ENCODE data around the gene DOCK9. TPM values are rescaled to one million over a fixed set of nuclear protein-coding genes. Genes with fewer than 3 reads are reported as not detected.
A peak's percentile ranks its signal among the peaks of the same experiment; 100 is the strongest.

The DOCK9 gene
- total RNA-seq, 1 donor from 2014 or later: 339 TPM

DNA sequence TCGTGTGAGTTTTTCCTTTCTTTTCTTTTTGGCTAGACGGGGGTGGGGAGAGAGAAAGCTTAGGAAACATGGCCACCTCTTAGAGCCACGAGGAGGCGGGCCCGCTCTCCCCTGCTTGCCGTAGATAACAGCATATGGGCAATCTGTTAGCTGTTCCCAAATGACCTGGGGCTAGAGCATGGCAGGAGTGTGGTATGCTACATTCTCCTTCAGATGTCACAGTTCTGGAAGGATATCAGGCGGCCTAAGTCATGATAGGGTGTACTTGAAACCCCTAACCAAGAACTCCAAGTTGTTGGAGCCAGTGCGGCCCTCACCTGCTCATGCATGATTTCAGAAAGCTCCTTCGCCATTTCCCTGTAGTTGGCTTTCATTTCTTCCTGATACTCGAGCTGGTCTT lies 181.1 kb downstream of the DOCK9 start:
- peaks cover 66% of the 10 kb centered on the region for H3K36me3 Mint-ChIP-seq (ENCODE audit: low read depth, unreplicated experiment)
- no peaks in the 10 kb centered on the region for H3K9me3 Mint-ChIP-seq (ENCODE audit: unreplicated experiment)
- H3K4me1 Mint-ChIP-seq (ENCODE audit: unreplicated experiment): no peaks in the 10 kb centered on the region
- peaks cover 1% of the 10 kb centered on the region for H3K27me3 Mint-ChIP-seq (ENCODE audit: unreplicated experiment)
- TF ChIP-seq, protein P1, sequence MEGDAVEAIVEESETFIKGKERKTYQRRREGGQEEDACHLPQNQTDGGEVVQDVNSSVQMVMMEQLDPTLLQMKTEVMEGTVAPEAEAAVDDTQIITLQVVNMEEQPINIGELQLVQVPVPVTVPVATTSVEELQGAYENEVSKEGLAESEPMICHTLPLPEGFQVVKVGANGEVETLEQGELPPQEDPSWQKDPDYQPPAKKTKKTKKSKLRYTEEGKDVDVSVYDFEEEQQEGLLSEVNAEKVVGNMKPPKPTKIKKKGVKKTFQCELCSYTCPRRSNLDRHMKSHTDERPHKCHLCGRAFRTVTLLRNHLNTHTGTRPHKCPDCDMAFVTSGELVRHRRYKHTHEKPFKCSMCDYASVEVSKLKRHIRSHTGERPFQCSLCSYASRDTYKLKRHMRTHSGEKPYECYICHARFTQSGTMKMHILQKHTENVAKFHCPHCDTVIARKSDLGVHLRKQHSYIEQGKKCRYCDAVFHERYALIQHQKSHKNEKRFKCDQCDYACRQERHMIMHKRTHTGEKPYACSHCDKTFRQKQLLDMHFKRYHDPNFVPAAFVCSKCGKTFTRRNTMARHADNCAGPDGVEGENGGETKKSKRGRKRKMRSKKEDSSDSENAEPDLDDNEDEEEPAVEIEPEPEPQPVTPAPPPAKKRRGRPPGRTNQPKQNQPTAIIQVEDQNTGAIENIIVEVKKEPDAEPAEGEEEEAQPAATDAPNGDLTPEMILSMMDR (IDR thresholded peaks at IDR 0.05; ENCODE audit: unreplicated experiment): no peak
- no peak overlapping the region for H3K4me3 Mint-ChIP-seq (ENCODE audit: unreplicated experiment)
- no peak for DNase-seq (ENCODE audit: low spot score)
- H3K27ac Mint-ChIP-seq (ENCODE audit: unreplicated experiment): no peak overlapping the region

GRCh38 chr13:98796191-98796590 lies 181.7 kb downstream of the DOCK9 start:
- Mint-ChIP-seq H3K4me3 (ENCODE audit: unreplicated experiment) (no peak overlapping the region), H3K27ac (ENCODE audit: unreplicated experiment) (no peak overlapping the region), H3K9me3 (ENCODE audit: unreplicated experiment) (no peaks in the 10 kb centered on the region), H3K4me1 (ENCODE audit: unreplicated experiment) (no peaks in the 10 kb centered on the region), H3K27me3 (ENCODE audit: unreplicated experiment) (peaks cover 1% of the 10 kb centered on the region), H3K36me3 (ENCODE audit: low read depth, unreplicated experiment) (peaks cover 66% of the 10 kb centered on the region)
- DNase-seq (ENCODE audit: low spot score): no peak
- TF ChIP-seq, protein P1 (IDR thresholded peaks at IDR 0.05; ENCODE audit: unreplicated experiment): no peak

DNA sequence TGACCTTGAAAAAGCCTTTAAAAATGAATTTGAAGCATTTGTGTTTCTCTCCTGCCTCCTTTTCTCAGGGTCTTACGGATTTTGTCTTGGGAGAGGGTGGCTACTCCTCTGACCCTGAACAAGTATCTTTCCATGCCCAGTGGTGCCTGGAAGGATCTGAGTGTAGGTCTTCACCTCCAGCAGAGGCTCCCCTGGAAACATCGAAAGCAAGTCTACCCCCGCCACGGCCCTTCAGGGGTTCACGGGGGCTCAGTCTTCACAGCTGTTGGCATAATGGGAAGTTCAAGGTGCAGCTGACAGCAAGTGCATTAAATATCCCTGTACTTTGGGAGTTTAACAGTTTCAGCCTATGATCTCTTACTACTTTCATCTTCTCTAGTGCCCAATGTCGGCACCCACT lies 182.6 kb downstream of the DOCK9 start:
- DNase-seq (ENCODE audit: low spot score): no peak
- Mint-ChIP-seq H3K27ac (ENCODE audit: unreplicated experiment) (no peak overlapping the region), H3K4me3 (ENCODE audit: unreplicated experiment) (peak overlapping the region; percentile 49), H3K4me1 (ENCODE audit: unreplicated experiment) (no peaks in the 10 kb centered on the region), H3K9me3 (ENCODE audit: unreplicated experiment) (no peaks in the 10 kb centered on the region), H3K27me3 (ENCODE audit: unreplicated experiment) (peaks cover under 1% of the 10 kb centered on the region), H3K36me3 (ENCODE audit: low read depth, unreplicated experiment) (peaks cover 66% of the 10 kb centered on the region)
- TF ChIP-seq, protein P1 (IDR thresholded peaks at IDR 0.05; ENCODE audit: unreplicated experiment): no peak

- TF ChIP-seq, protein P1 (IDR thresholded peaks at IDR 0.05; ENCODE audit: unreplicated experiment): no peak
- Mint-ChIP-seq H3K4me3 (ENCODE audit: unreplicated experiment) (peak overlapping the region; percentile 76), H3K36me3 (ENCODE audit: low read depth, unreplicated experiment) (peaks cover 66% of the 10 kb centered on the region), H3K27me3 (ENCODE audit: unreplicated experiment) (no peaks in the 10 kb centered on the region), H3K4me1 (ENCODE audit: unreplicated experiment) (no peaks in the 10 kb centered on the region), H3K9me3 (ENCODE audit: unreplicated experiment) (no peaks in the 10 kb centered on the region), H3K27ac (ENCODE audit: unreplicated experiment) (no peak overlapping the region)
- DNase-seq (ENCODE audit: low spot score): no peak
These were observed 183.4 kb downstream of the DOCK9 start for GRCh38 chr13:98794498-98794897.

GRCh38 chr13:98792785-98793495 lies 184.9 kb downstream of the DOCK9 start:
- DNase-seq (ENCODE audit: low spot score): no peak
- no peak overlapping the region for H3K27ac Mint-ChIP-seq (ENCODE audit: unreplicated experiment)
- TF ChIP-seq, protein P1 (IDR thresholded peaks at IDR 0.05; ENCODE audit: unreplicated experiment): no peak
- H3K9me3 Mint-ChIP-seq (ENCODE audit: unreplicated experiment): no peaks in the 10 kb centered on the region
- H3K4me3 Mint-ChIP-seq (ENCODE audit: unreplicated experiment): peak overlapping the region; percentile 49
- peaks cover 3% of the 10 kb centered on the region for H3K4me1 Mint-ChIP-seq (ENCODE audit: unreplicated experiment)
- peaks cover 4% of the 10 kb centered on the region for H3K27me3 Mint-ChIP-seq (ENCODE audit: unreplicated experiment)
- H3K36me3 Mint-ChIP-seq (ENCODE audit: low read depth, unreplicated experiment): peaks cover 53% of the 10 kb centered on the region

Data from endothelial cell (in vitro differentiated cells).